Hematopoietic multipotent progenitor cell treated with erythropoietin and hydrocortisone succinate and interleukin-3 and kit ligand, for 6 days (in vitro differentiated cells): ENCODE data around the gene C3orf52.
A peak's percentile ranks its signal among the peaks of the same experiment; 100 is the strongest.

Source experiments
- DNase-seq: peaks from one replicate; pipeline ENCODE4 v3.0.0-alpha.2; 2015

The C3orf52 gene

GRCh38 chr3:112136959-112137693, 50.9 kb downstream of the C3orf52 start:
- peak; percentile 78 for DNase-seq

GRCh38 chr3:112137781-112138180, 51.6 kb downstream of the C3orf52 start:
- no peak for DNase-seq

- no peak for DNase-seq
Observed at GRCh38 chr3:112138219-112138969, 52.2 kb downstream of the C3orf52 start.

- no peak for DNase-seq
Observed at GRCh38 chr3:112140584-112140983, 54.4 kb downstream of the C3orf52 start.

GRCh38 chr3:112141293-112141692, 55.1 kb downstream of the C3orf52 start:
- DNase-seq, result no peak

DNA sequence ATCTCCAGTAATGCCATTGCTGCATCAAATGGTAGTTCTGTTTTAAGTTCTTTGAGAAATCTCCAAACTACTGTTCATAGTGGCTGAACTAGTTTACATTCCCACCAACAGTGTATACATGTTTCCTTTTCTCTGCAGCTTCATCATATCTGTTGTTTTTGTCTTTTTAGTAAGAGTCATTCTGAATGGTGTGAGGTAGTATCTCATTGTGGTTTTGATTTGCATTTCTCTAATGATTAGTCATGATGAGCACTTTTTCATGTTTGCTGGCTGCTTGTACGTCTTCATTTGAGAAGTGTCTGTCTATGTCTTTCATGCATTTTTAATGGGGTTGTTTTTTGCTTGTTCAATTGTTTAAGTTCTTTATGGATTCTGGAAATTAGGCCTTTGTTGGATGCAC, 57.1 kb downstream of the C3orf52 start:
- DNase-seq, result no peak

DNA sequence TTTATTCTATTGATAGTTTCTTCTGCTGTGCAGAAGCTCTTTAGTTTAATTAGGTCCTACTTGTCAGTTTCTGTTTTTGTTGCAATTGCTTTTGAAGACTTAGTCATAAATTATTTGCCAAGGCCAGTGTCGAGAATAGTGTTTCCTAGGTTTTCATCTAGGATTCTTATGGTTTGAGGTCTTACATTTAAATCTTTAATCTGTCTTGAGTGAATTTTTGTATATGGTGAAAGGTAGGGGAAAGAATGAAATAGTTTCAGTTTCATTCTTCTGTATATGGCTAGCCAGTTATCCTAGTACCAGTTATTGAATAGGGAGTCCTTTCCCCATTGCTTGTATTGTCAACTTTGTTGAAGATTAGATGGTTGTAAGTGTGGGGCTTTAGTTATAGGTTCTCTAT, 57.5 kb downstream of the C3orf52 start:
- DNase-seq, result no peak

GRCh38 chr3:112149136-112149535, 62.9 kb downstream of the C3orf52 start:
- no peak for DNase-seq

DNA sequence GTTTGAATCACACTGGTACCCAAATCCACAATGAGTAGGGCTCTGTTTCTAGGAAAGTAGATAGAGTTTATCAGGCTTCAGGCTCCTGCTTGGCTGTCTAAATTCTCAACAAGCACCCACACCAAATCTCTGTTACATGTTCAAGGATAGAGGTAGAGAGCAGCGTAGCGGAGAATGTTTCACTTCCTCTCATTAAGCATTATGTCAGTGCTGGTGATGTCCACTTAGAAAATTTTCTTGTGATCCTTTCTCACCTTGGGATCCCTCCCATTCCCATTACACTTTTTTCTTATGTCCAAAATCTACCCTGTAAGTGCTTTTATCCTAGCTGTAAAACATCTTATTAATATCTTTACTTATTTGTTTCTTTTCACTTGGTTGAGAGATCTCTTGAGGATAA, 81.6 kb downstream of the C3orf52 start:
- DNase-seq, result no peak
